OCI-LY1 (cell line): ENCODE results near the gene STX3.

Experiments
- H2AFZ ChIP-seq: fragments of 200-600 bp; sonication (generic), shearing (Covaris generic); 2 replicates; pipeline ENCODE4 v1.6.0; 2014; ENCODE audit warnings: antibody characterized with exemption, mild to moderate bottlenecking, low read length
- H3F3A ChIP-seq: fragments of 200-600 bp; sonication (generic), shearing (Covaris generic); 2 replicates; pipeline ENCODE4 v1.6.0; 2014; ENCODE audit warnings: mild to moderate bottlenecking, antibody characterized with exemption, low read length, moderate library complexity; ENCODE audit not compliant: insufficient read depth
- H3K27ac ChIP-seq: fragments of 200-600 bp; sonication (generic); 2 replicates; pipeline ENCODE4 v1.5.1; 2014; ENCODE audit warnings: low read length, mixed run types, mild to moderate bottlenecking, low read depth; ENCODE audit not compliant: poor library complexity, severe bottlenecking
- H3K27me3 ChIP-seq: fragments of 200-600 bp; sonication (generic); 2 replicates; pipeline ENCODE4 v1.6.0; 2014; ENCODE audit warnings: antibody characterized with exemption, mild to moderate bottlenecking, low read length, moderate library complexity; ENCODE audit not compliant: insufficient read depth
- H3K36me3 ChIP-seq: fragments of 200-600 bp; sonication (generic); 2 replicates; pipeline ENCODE4 v1.6.1; 2014; ENCODE audit warnings: mild to moderate bottlenecking, antibody characterized with exemption, low read length, moderate library complexity, mixed read lengths; ENCODE audit not compliant: insufficient read depth
- H3K4me1 ChIP-seq: fragments of 200-600 bp; sonication (generic); 2 replicates; pipeline ENCODE4 v1.5.1; 2014; ENCODE audit warnings: mild to moderate bottlenecking, low read length, moderate library complexity; ENCODE audit not compliant: insufficient read depth, severe bottlenecking
- H3K4me2 ChIP-seq: fragments of 200-600 bp; sonication (generic), shearing (Covaris generic); 2 replicates; pipeline ENCODE4 v1.6.1; 2014; ENCODE audit warnings: low read length
- H3K4me3 ChIP-seq: fragments of 200-600 bp; sonication (generic); 2 replicates; pipeline ENCODE4 v1.5.1; 2014; ENCODE audit warnings: low read length, low read depth, mild to moderate bottlenecking, mixed read lengths; ENCODE audit not compliant: poor library complexity, severe bottlenecking
- H3K79me2 ChIP-seq: fragments of 200-600 bp; shearing (Covaris generic); 2 replicates; pipeline ENCODE4 v1.6.1; 2016; ENCODE audit warnings: mixed run types, low read length, mixed read lengths; ENCODE audit not compliant: insufficient read depth
- H3K9ac ChIP-seq: fragments of 200-600 bp; sonication (generic), shearing (Covaris generic); 2 replicates; pipeline ENCODE4 v1.6.1; 2014; ENCODE audit warnings: mild to moderate bottlenecking, low read length, mixed read lengths
- H3K9me2 ChIP-seq: fragments of 200-600 bp; sonication (generic), shearing (Covaris generic); 2 replicates; pipeline ENCODE4 v1.6.1; 2014; ENCODE audit warnings: low read depth, mild to moderate bottlenecking, low read length, mixed read lengths
- H3K9me3 ChIP-seq: fragments of 200-600 bp; shearing (Covaris generic); 2 replicates; pipeline ENCODE4 v1.6.1; 2014; ENCODE audit warnings: low read length, mixed read lengths
- H4K20me1 ChIP-seq: fragments of 200-600 bp; sonication (generic), shearing (Covaris generic); 2 replicates; pipeline ENCODE4 v1.6.0; 2016; ENCODE audit warnings: mild to moderate bottlenecking, low read length; ENCODE audit not compliant: insufficient read depth
- EZH2 ChIP-seq: fragments of 200-600 bp; sonication (generic), shearing (Covaris generic); IDR thresholded peaks from 2 replicates; pipeline ENCODE4 v1.8.0; 2017; ENCODE audit warnings: borderline replicate concordance, mixed run types, mild to moderate bottlenecking, antibody characterized with exemption, low read length, moderate library complexity, mixed read lengths
- TF ChIP-seq, protein P1 (sequence below): fragments of 200-600 bp; sonication (generic), shearing (Covaris generic); IDR thresholded peaks from 2 replicates; pipeline ENCODE4 v1.5.1; 2017; ENCODE audit warnings: mild to moderate bottlenecking, antibody characterized with exemption, low read length, moderate library complexity, mixed read lengths

The STX3 gene

GRCh38 chr11:59833602-59834001 lies 78.4 kb downstream of the STX3 start:
- Histone ChIP-seq H3K79me2 (no peaks in the 10 kb centered on the region), H3K9ac (no peak overlapping the region), H3F3A (no peaks in the 10 kb centered on the region), H3K4me1 (no peaks in the 10 kb centered on the region), H3K27me3 (no peaks in the 10 kb centered on the region), H3K4me3 (no peak overlapping the region), H2AFZ (no peak overlapping the region), H3K4me2 (no peak overlapping the region), H3K36me3 (no peaks in the 10 kb centered on the region), H3K9me2 (no peaks in the 10 kb centered on the region), H4K20me1 (no peaks in the 10 kb centered on the region), H3K9me3 (no peaks in the 10 kb centered on the region), H3K27ac (no peak overlapping the region)
- TF ChIP-seq EZH2 = no peak
- TF ChIP-seq, protein P1, sequence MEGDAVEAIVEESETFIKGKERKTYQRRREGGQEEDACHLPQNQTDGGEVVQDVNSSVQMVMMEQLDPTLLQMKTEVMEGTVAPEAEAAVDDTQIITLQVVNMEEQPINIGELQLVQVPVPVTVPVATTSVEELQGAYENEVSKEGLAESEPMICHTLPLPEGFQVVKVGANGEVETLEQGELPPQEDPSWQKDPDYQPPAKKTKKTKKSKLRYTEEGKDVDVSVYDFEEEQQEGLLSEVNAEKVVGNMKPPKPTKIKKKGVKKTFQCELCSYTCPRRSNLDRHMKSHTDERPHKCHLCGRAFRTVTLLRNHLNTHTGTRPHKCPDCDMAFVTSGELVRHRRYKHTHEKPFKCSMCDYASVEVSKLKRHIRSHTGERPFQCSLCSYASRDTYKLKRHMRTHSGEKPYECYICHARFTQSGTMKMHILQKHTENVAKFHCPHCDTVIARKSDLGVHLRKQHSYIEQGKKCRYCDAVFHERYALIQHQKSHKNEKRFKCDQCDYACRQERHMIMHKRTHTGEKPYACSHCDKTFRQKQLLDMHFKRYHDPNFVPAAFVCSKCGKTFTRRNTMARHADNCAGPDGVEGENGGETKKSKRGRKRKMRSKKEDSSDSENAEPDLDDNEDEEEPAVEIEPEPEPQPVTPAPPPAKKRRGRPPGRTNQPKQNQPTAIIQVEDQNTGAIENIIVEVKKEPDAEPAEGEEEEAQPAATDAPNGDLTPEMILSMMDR = no peak

- TF ChIP-seq, protein P1 = no peak
- TF ChIP-seq EZH2 = no peak
- Histone ChIP-seq H3K79me2 (no peaks in the 10 kb centered on the region), H3K9me2 (no peaks in the 10 kb centered on the region), H3K4me1 (no peaks in the 10 kb centered on the region), H3K4me3 (no peak overlapping the region), H3K27ac (no peak overlapping the region), H3K27me3 (no peaks in the 10 kb centered on the region), H2AFZ (no peak overlapping the region), H3K9me3 (no peaks in the 10 kb centered on the region), H3K9ac (no peak overlapping the region), H3K4me2 (no peak overlapping the region), H4K20me1 (no peaks in the 10 kb centered on the region), H3F3A (no peaks in the 10 kb centered on the region), H3K36me3 (no peaks in the 10 kb centered on the region)
Measured at GRCh38 chr11:59839615-59840014, 84.4 kb downstream of the STX3 start.

GRCh38 chr11:59841514-59841913 lies 86.3 kb downstream of the STX3 start:
- Histone ChIP-seq H3K4me1 (no peaks in the 10 kb centered on the region), H2AFZ (no peak overlapping the region), H3F3A (no peaks in the 10 kb centered on the region)

More at GRCh38 chr11:59841514-59841913, 86.3 kb downstream of the STX3 start:
- no peak overlapping the region for H3K4me3 ChIP-seq
- no peaks in the 10 kb centered on the region for H3K79me2 ChIP-seq
- no peak overlapping the region for H3K27ac ChIP-seq
- no peaks in the 10 kb centered on the region for H3K9me3 ChIP-seq
- no peak for TF ChIP-seq EZH2
- TF ChIP-seq, protein P1 = no peak
- H3K27me3 ChIP-seq = no peaks in the 10 kb centered on the region
- H4K20me1 ChIP-seq = no peaks in the 10 kb centered on the region
- no peaks in the 10 kb centered on the region for H3K36me3 ChIP-seq
- H3K9me2 ChIP-seq = no peaks in the 10 kb centered on the region
- no peak overlapping the region for H3K4me2 ChIP-seq
- no peak overlapping the region for H3K9ac ChIP-seq
